HK-2 (cell line): ENCODE data around the gene NR1D1.
"Not testable (repeated sequence)": the region's sequence is repeated elsewhere in the genome, so short reads cannot be mapped to it uniquely, and the experiment has no call there.

Source experiments
- DNase-seq: peaks from one replicate; pipeline ENCODE4 v3.0.0-alpha.2; 2018; ENCODE audit not compliant: unreplicated experiment

The NR1D1 gene

GRCh38 chr17:40100419-40100668 is at the start of gene NR1D1:
TSS of gene NR1D1 (minus strand) at chr17:40100589. CDS start at chr17:40100094, 495 bp downstream.
- DNase-seq: no peak

- DNase-seq: no peak
Measured at GRCh38 chr17:40148527-40148926, 48.1 kb upstream of the NR1D1 start.

GRCh38 chr17:40145476-40145875 is 45.1 kb upstream of the NR1D1 start:
- no peak for DNase-seq

DNA sequence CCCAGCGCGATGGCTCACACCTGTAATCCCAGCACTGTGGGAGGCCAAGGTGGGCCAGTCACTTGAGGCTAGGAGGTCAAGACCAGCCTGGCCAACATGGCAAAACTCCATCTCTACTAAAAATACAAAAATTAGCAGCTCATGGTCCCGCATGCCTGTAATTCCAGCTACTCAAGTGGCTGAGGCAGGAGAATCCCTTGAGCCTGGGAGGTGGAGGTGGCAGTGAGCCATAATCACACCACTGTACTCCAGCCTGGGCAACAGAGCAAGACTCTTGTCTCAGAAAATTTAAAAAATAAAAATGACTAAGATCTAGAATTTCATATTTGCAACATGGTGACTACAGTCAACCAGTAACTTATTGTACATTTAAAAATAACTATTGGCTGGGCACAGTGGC is 42.8 kb upstream of the NR1D1 start:
- not testable (repeated sequence) for DNase-seq

DNA sequence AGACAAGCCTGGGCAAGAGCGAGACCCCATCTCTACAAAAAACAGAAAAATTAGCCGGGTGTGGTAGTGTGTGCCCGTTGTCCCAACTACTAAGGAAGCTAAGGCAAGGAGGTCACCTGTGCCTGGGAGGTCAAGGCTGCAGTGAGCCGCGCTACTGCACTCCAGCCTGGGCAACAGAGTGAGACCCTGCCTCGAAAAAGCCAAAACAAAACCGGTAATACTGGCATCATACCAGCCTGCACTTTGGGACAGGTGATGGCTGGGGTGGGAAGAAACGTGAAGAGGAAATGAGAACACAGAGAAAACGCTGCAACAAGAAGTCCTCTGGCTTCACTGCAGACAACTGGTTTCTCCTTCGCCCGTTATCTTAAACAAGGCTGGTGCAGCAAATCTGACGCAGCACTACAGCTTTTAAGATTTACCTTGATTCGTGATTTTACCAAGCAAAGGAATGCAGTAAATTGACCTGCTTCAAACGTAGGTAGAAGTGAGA is 39.2 kb upstream of the NR1D1 start:
- DNase-seq: no peak

- no peak for DNase-seq
Measured at GRCh38 chr17:40135817-40136216, 35.4 kb upstream of the NR1D1 start.

DNA sequence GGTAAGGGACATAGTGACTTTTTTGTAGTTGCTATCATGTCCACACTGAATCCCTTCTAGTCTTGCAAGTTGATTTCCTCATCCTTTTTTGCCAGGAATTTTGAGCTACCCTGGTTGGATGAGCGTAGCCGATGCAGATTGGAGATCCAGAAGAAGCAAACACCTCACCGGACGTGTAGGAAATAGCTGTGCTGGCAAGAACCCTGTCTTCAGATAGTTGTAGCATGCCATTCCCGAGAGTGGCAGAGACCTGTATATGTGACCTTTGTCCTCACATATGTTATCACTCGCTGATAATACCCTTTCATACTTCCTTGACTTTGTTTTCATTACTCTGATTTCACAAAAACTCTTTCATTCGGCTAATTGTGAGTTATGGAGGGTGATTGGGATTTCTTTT is 33.8 kb upstream of the NR1D1 start:
- DNase-seq: no peak

DNA sequence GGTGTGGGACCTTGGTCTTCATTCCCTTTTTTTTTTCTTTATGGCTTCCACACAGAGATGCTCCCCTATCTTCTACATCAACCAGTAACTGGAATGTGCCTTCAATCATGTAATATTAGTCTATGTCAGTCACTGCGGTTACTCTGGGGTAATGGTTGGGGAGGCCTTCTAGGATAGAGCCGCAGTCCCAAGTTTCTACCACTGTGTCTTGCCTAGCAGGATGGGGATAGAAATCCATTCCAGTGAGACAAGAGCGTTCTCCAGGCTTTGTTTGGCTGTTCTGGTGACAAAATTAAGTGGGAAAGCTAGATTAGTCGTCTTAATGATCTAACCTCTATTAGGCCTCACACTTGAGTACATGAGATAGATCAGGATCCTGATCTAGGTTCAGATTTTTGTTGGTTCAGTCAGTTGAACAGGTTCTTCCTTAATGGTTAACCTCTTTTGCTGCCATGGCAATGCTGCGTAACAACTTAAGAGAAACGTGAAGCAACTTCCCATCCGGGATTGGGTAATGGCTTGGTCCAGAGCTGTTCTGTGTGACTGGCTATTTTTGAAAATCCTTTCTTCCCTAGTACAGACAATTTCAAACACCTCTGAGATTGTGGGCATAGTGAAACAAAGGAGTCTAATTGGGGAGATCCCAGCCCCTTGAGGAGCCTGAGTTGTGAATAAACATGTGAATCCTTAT is 30.1 kb upstream of the NR1D1 start:
- DNase-seq: no peak

DNA sequence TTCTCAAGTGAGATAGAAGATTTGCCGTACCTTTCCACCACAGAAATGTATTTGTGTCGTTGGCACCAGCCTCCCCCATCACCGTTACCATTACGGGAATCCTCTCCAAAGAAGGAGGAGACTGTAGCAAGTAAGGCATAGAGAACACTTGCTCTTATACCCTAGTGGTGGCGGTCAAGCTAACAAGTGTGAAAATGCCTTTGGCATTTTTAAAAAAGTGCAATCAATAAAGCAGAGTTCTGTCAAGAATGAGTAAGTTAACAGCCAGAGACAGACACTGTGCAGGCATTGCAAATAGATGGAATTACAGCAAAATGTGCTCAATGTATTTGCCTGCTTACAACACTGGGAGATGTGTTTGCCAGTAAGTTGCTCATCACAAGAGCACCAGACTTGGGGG is 29.1 kb upstream of the NR1D1 start:
- DNase-seq: no peak

- DNase-seq: no peak
Measured at GRCh38 chr17:40124279-40125141, 24.1 kb upstream of the NR1D1 start.

DNA sequence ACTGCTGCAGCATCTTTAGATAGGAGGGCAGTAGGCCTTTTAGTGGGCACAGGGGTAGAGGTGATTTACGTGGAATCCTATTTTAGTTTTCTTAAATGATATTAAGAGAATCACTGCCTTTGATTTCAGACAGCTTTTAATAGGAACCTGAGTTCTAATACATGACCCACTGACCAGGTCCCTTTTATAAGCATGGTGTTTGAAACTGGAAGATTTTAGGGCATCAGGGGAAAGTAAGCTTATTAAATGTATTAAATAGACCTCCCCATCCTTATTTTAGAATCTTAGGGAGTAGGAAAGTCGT is 23.4 kb upstream of the NR1D1 start:
- DNase-seq: no peak

- peak; percentile 38 for DNase-seq
Measured at GRCh38 chr17:40122999-40123810, 22.8 kb upstream of the NR1D1 start.

GRCh38 chr17:40122136-40122998 is 22.0 kb upstream of the NR1D1 start:
- peak; percentile 58 for DNase-seq

GRCh38 chr17:40121181-40122135 is 21.1 kb upstream of the NR1D1 start, which contains the start of gene MSL1:
TSS of gene MSL1 (plus strand) at chr17:40121971. CDS start at chr17:40122613, 642 bp downstream.
- peak; percentile 85 for DNase-seq

GRCh38 chr17:40115101-40115436 is 14.7 kb upstream of the NR1D1 start:
- no peak for DNase-seq

DNA sequence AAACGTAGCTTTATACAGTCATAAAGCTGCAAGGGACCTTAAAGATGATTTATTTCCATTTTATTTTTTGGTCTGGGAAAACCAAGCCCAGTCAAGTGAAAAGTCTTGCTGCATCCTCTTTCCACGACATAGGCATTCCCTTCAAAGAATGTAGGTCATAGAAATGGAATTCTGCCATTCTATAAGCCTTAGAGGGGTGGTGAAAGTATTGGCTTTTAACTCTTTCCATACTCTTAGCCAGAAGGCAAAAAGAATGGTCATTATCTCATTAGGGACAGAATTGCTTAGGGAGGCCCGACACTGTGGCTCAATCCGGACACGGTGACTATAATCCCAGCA is 13.5 kb upstream of the NR1D1 start:
- DNase-seq: no peak

GRCh38 chr17:40113110-40113906 is 12.9 kb upstream of the NR1D1 start:
- DNase-seq: peak; percentile 90

DNA sequence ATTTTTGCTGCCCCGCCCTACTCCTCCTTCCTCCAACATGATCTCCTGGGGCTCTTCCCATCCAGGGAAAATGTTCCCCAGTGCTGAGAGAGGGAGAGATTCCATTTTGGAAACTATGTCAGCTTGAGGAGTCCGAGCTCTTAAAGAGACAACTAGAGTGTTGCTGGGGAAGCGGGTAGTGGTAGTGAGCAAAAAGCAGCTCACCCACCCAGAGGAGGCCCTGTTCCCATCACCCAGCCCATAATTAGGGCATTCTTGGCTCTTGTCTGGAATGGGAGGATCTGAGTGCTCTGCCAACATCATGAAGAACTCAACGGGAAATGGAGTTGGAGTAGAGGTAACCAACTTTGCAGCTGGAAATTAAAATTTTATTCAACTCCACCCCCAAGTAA is 12.3 kb upstream of the NR1D1 start:
- DNase-seq: no peak

- DNase-seq: no peak
Measured at GRCh38 chr17:40112191-40112711, 11.9 kb upstream of the NR1D1 start.
